SU-DHL-6 (cell line): Measurements from ENCODE around the gene TEX101.
"Not testable (repeated sequence)": the region's sequence is repeated elsewhere in the genome, so short reads cannot be mapped to it uniquely, and the experiment has no call there.

Experiments
- H2AFZ ChIP-seq: fragments of 200-600 bp; sonication (generic); 2 replicates; pipeline ENCODE4 v1.6.1; 2014; ENCODE audit warnings: low read depth, mild to moderate bottlenecking, moderate library complexity, mixed read lengths, antibody characterized with exemption, low read length; ENCODE audit not compliant: severe bottlenecking
- H3F3A ChIP-seq: fragments of 200-600 bp; shearing (Covaris generic); 2 replicates; pipeline ENCODE4 v1.6.0; 2016; ENCODE audit warnings: antibody characterized with exemption, mild to moderate bottlenecking; ENCODE audit not compliant: insufficient read depth
- H3K27ac ChIP-seq: fragments of 200-600 bp; sonication (generic); 2 replicates; pipeline ENCODE4 v1.5.1; 2016; ENCODE audit warnings: low read depth, mild to moderate bottlenecking, low read length, moderate library complexity, mixed read lengths
- H3K27me3 ChIP-seq: fragments of 200-600 bp; sonication (generic), shearing (Covaris generic); 2 replicates; pipeline ENCODE4 v1.6.0; 2014; ENCODE audit warnings: mild to moderate bottlenecking, low read length
- H3K36me3 ChIP-seq: fragments of 200-600 bp; sonication (generic); 2 replicates; pipeline ENCODE4 v1.6.1; 2014; ENCODE audit warnings: mild to moderate bottlenecking, low read length, mixed read lengths
- H3K4me2 ChIP-seq: fragments of 300-600, 200-600 bp; shearing (Covaris generic), sonication (generic); 2 replicates; pipeline ENCODE4 v1.6.0; 2014; ENCODE audit warnings: low read length, low read depth, mild to moderate bottlenecking; ENCODE audit not compliant: poor library complexity, severe bottlenecking
- H3K4me3 ChIP-seq: fragments of 200-600 bp; sonication (generic); 2 replicates; pipeline ENCODE4 v1.5.1; 2014; ENCODE audit warnings: antibody characterized with exemption, low read length, mild to moderate bottlenecking, mixed read lengths; ENCODE audit not compliant: insufficient read depth, poor library complexity, severe bottlenecking
- H3K79me2 ChIP-seq: fragments of 200-600 bp; sonication (generic); 2 replicates; pipeline ENCODE4 v1.6.1; 2014; ENCODE audit warnings: mild to moderate bottlenecking, low read length, moderate library complexity; ENCODE audit not compliant: insufficient read depth
- H3K9ac ChIP-seq: fragments of 200-600 bp; sonication (generic); 2 replicates; pipeline ENCODE4 v1.7.0; 2014; ENCODE audit warnings: mild to moderate bottlenecking, low read length
- H3K9me2 ChIP-seq: fragments of 200-600 bp; sonication (generic); replicated peaks from 2 replicates; pipeline ENCODE4 v1.6.1; 2014; ENCODE audit warnings: low read length; ENCODE audit not compliant: insufficient read depth
- H3K9me3 ChIP-seq: fragments of 200-600 bp; sonication (generic); 2 replicates; pipeline ENCODE4 v1.6.1; 2014; ENCODE audit warnings: low read length, mixed read lengths; ENCODE audit not compliant: insufficient read depth
- H4K20me1 ChIP-seq: fragments of 200-600 bp; sonication (generic); 2 replicates; pipeline ENCODE4 v1.6.1; 2014; ENCODE audit warnings: low read depth, mild to moderate bottlenecking, antibody characterized with exemption, low read length, moderate library complexity, mixed read lengths
- CTCF ChIP-seq: fragments of 200-600 bp; sonication (generic); IDR thresholded peaks from one replicate; pipeline ENCODE4 v1.5.1; 2017; ENCODE audit warnings: antibody characterized with exemption, mild to moderate bottlenecking, low read length, moderate library complexity; ENCODE audit not compliant: insufficient read depth, poor library complexity, severe bottlenecking
- EZH2phosphoT487 ChIP-seq: fragments of 200-600 bp; sonication (generic), shearing (Covaris generic); conservative IDR thresholded peaks from 2 replicates; pipeline ENCODE4 v1.6.1; 2018; ENCODE audit warnings: mild to moderate bottlenecking, antibody characterized with exemption, low read length, moderate library complexity, mixed read lengths

The TEX101 gene

GRCh38 chr19:43414554-43414953, at the start of gene TEX101:
Gene TEX101, plus strand, starts transcription at chr19:43414890. Its CDS starts 1,030 bp downstream, at chr19:43415920.
- no peak within 1 kb of the TSS for H3K27ac ChIP-seq
- H3F3A ChIP-seq, result no peaks in the 10 kb centered on the region
- H2AFZ ChIP-seq, result no peak within 1 kb of the TSS
- no peaks in the 10 kb centered on the region for H3K9me2 ChIP-seq
- TF ChIP-seq CTCF, result no peak
- no peak for TF ChIP-seq EZH2phosphoT487
- H3K9ac ChIP-seq, result no peak within 1 kb of the TSS
- H4K20me1 ChIP-seq, result no peaks in the 10 kb centered on the region
- H3K4me3 ChIP-seq, result no peak within 1 kb of the TSS
- H3K36me3 ChIP-seq, result no peaks in the 10 kb centered on the region
- no peaks in the 10 kb centered on the region for H3K9me3 ChIP-seq
- H3K79me2 ChIP-seq, result no peaks in the 10 kb centered on the region
- H3K27me3 ChIP-seq, result no peaks in the 10 kb centered on the region
- no peak within 1 kb of the TSS for H3K4me2 ChIP-seq

GRCh38 chr19:43365677-43366076, 49.0 kb upstream of the TEX101 start:
- H3F3A ChIP-seq, H3K9me3 ChIP-seq, H3K79me2 ChIP-seq, H3K4me2 ChIP-seq, H3K9me2 ChIP-seq, H2AFZ ChIP-seq, H3K4me3 ChIP-seq, H3K36me3 ChIP-seq, H4K20me1 ChIP-seq, H3K9ac ChIP-seq, H3K27me3 ChIP-seq, H3K27ac ChIP-seq: not testable (repeated sequence)

- Histone ChIP-seq H4K20me1 (no peaks in the 10 kb centered on the region), H3K4me2 (no peak overlapping the region), H3K27ac (no peak overlapping the region), H3K4me3 (no peak overlapping the region), H3K79me2 (no peaks in the 10 kb centered on the region), H3K27me3 (no peaks in the 10 kb centered on the region), H3K36me3 (no peaks in the 10 kb centered on the region), H3F3A (no peaks in the 10 kb centered on the region), H3K9ac (no peak overlapping the region), H2AFZ (no peak overlapping the region), H3K9me3 (no peaks in the 10 kb centered on the region), H3K9me2 (no peaks in the 10 kb centered on the region)
- TF ChIP-seq CTCF (no peak), EZH2phosphoT487 (no peak)
These were observed 46.9 kb upstream of the TEX101 start for GRCh38 chr19:43367822-43368221.

GRCh38 chr19:43368897-43369296, 45.8 kb upstream of the TEX101 start:
- not testable (repeated sequence) for H3K9me2 ChIP-seq, H2AFZ ChIP-seq, H3K27me3 ChIP-seq, H3F3A ChIP-seq, H3K36me3 ChIP-seq, H4K20me1 ChIP-seq, H3K79me2 ChIP-seq, H3K4me3 ChIP-seq, H3K27ac ChIP-seq, H3K4me2 ChIP-seq, H3K9me3 ChIP-seq, H3K9ac ChIP-seq
